ENCODE measurements around the gene GPR155. TPM values are rescaled to one million over a fixed set of nuclear protein-coding genes. Genes with fewer than 3 reads are reported as not detected.

Gene GPR155
- total and polyA plus RNA-seq, 9 of the 15 experiments (the other 6 are each of a cell fraction or from before 2014, with no cell fraction given) = 0.04 to 0.40 (median 0.11) TPM; not detected in 1

GRCh38 chr2:174439950-174440349 lies 46.9 kb downstream of the GPR155 start:
- H3K79me2 ChIP-seq (ENCODE audit: control insufficient read depth, insufficient read depth, low read length) = no peaks in the 10 kb centered on the region
- no peak for ATAC-seq
- no peak overlapping the region for H3K4me3 ChIP-seq
- H3K9ac ChIP-seq (ENCODE audit: insufficient read depth in 1 of 2, low read depth in 2 of 2, low read length in 2 of 2) = no peak overlapping the region
- H3K9me1 ChIP-seq (ENCODE audit: control insufficient read depth, insufficient read depth, low read length) = no peaks in the 10 kb centered on the region
- 3% methylated on average over 2 of the region's 2 CpGs for WGBS (ENCODE audit: insufficient coverage, low coverage, missing lambda C conversion rate)
- H3K4me2 ChIP-seq (ENCODE audit: insufficient read depth, low read length) = no peak overlapping the region
- no peaks in the 10 kb centered on the region for H3K36me3 ChIP-seq (ENCODE audit: control insufficient read depth, insufficient read depth, low read length)
- TF ChIP-seq ZNF77 (CRISPR knock-in tag; IDR thresholded peaks at IDR 0.05) = no peak
- TF ChIP-seq TAF15 (IDR thresholded peaks at IDR 0.05; ENCODE audit: low read depth, low read length) = no peak
- TF ChIP-seq E2F6 (IDR thresholded peaks at IDR 0.05; ENCODE audit: borderline replicate concordance in 1 of 2, extremely low read depth in 1 of 2, insufficient read depth in 1 of 2, insufficient read length in 1 of 2, low read depth in 1 of 2, low read length in 1 of 2, poor library complexity in 1 of 2, severe bottlenecking in 1 of 2) = no peak
- no peak for TF ChIP-seq KLF13 (tag; IDR thresholded peaks at IDR 0.05; ENCODE audit: borderline replicate concordance, low read depth)
- TF ChIP-seq ZNF766 (CRISPR knock-in tag; conservative IDR thresholded peaks at IDR 0.05) = no peak
- TF ChIP-seq GATA2 (CRISPR knock-in tag; IDR thresholded peaks at IDR 0.05) = peak; percentile 54; the same call in 1 of the 2 replicates
- TF ChIP-seq POLR2A (conservative IDR thresholded peaks at IDR 0.05) = no peak
- peak; percentile 34 for TF ChIP-seq MEIS2 (IDR thresholded peaks at IDR 0.05; ENCODE audit: partially characterized antibody)
- TF ChIP-seq HNRNPH1 (optimal IDR thresholded peaks at IDR 0.05; ENCODE audit: low read depth, low read length) = no peak
- TF ChIP-seq ZC3H8 (IDR thresholded peaks at IDR 0.05) = no peak
- TF ChIP-seq PKNOX1 (IDR thresholded peaks at IDR 0.05) = peak; percentile 50
- no peak for TF ChIP-seq PBX2 (CRISPR knock-in tag; IDR thresholded peaks at IDR 0.05; ENCODE audit: low read depth)
- TF ChIP-seq PBX2 (tag; conservative IDR thresholded peaks at IDR 0.05; ENCODE audit: low read depth) = peak; percentile 44
- no peak for TF ChIP-seq RFX1 (IDR thresholded peaks at IDR 0.05)
- DNase-seq (ENCODE audit: extremely low read depth in 1 of 4, low spot score in 3 of 4) = no peak
- H3K27me3 ChIP-seq (ENCODE audit: control insufficient read depth in 2 of 2, insufficient read depth in 2 of 2, low read length in 2 of 2) = peaks cover 0 to 7% of the 10 kb centered on the region in 2 experiments; a peak in 1 of 5 replicates
- no peak overlapping the region for H2AFZ ChIP-seq (ENCODE audit: low read depth, low read length)
- intact Hi-C loops (cut with micrococcal nuclease) (no loop called here), in situ Hi-C loops (cut with MboI) (no loop called here)
- CTCF ChIA-PET (ENCODE audit: low intra/inter-chr PET ratio) = no interaction called here
- H4K20me1 ChIP-seq (replicated peaks; ENCODE audit: control insufficient read depth, insufficient read depth, low read length) = no peaks in the 10 kb centered on the region
- H3K9me3 ChIP-seq (replicated peaks; ENCODE audit: control insufficient read depth, insufficient read depth, low read depth, low read length) = no peaks in the 10 kb centered on the region
- H3K4me1 ChIP-seq (replicated peaks in 1 of 2; ENCODE audit: control insufficient read depth in 2 of 2, insufficient read depth in 2 of 2, low read length in 2 of 2) = no peaks in the 10 kb centered on the region
- BruUV-seq (replicated peaks) = no TSS peak
- POLR2A ChIA-PET = interaction anchor here (0.6 to 0.7 kb wide), 2 partner anchors 20 to 107 kb away, joined by 3 to 4 read pairs; no protein-coding TSS in a partner anchor
- no peak for FAIRE-seq
- H3K27ac ChIP-seq (ENCODE audit: extremely low read depth, low read depth, low read length) = no peak overlapping the region

Data from K562 (cell line).